Loucy (cell line): ENCODE data around the gene PROX1.

Experiments used
- H2AFZ ChIP-seq: fragments of 200-600 bp; sonication (generic); 2 replicates; pipeline ENCODE4 v1.6.0; 2016; ENCODE audit warnings: antibody characterized with exemption, mild to moderate bottlenecking, low read length, moderate library complexity
- H3F3A ChIP-seq: fragments of 200-600 bp; 2 replicates; pipeline ENCODE4 v1.6.0; 2016; ENCODE audit warnings: antibody characterized with exemption, low read depth, mild to moderate bottlenecking
- H3K27me3 ChIP-seq: fragments of 200-600 bp; sonication (generic); 2 replicates; pipeline ENCODE4 v1.6.1; 2014; ENCODE audit warnings: low read length, mild to moderate bottlenecking; ENCODE audit not compliant: insufficient read depth, poor library complexity, severe bottlenecking
- H3K36me3 ChIP-seq: fragments of 200-600 bp; sonication (generic); 2 replicates; pipeline ENCODE4 v1.6.1; 2016; ENCODE audit warnings: low read length; ENCODE audit not compliant: insufficient read depth
- H3K4me1 ChIP-seq: fragments of 200-600 bp; sonication (generic); 2 replicates; pipeline ENCODE4 v1.5.1; 2014; ENCODE audit warnings: low read length, mild to moderate bottlenecking; ENCODE audit not compliant: insufficient read depth, poor library complexity, severe bottlenecking
- H3K4me2 ChIP-seq: fragments of 200-600 bp; sonication (generic); 2 replicates; pipeline ENCODE4 v1.6.0; 2014; ENCODE audit warnings: antibody characterized with exemption, low read length, low read depth, mild to moderate bottlenecking; ENCODE audit not compliant: poor library complexity, severe bottlenecking
- H3K4me3 ChIP-seq: fragments of 200-600 bp; sonication (generic); 2 replicates; pipeline ENCODE4 v1.5.1; 2014; ENCODE audit warnings: low read length, mild to moderate bottlenecking, mixed read lengths; ENCODE audit not compliant: poor library complexity, severe bottlenecking
- H3K79me2 ChIP-seq: fragments of 200-600 bp; sonication (generic); 2 replicates; pipeline ENCODE4 v1.6.1; 2014; ENCODE audit warnings: low read length; ENCODE audit not compliant: insufficient read depth
- H3K9ac ChIP-seq: fragments of 200-600 bp; sonication (generic); 2 replicates; pipeline ENCODE4 v1.6.0; 2014; ENCODE audit warnings: mild to moderate bottlenecking, low read depth, low read length, moderate library complexity; ENCODE audit not compliant: poor library complexity, severe bottlenecking
- H3K9me2 ChIP-seq: fragments of 200-600 bp; sonication (generic); replicated peaks from 2 replicates; pipeline ENCODE4 v1.6.1; 2016; ENCODE audit warnings: low read depth, low read length, mixed read lengths
- H3K9me3 ChIP-seq: fragments of 200-600 bp; sonication (generic); 2 replicates; pipeline ENCODE4 v1.6.1; 2014; ENCODE audit warnings: mild to moderate bottlenecking, antibody characterized with exemption, low read length, low read depth; ENCODE audit not compliant: insufficient read depth
- H4K20me1 ChIP-seq: fragments of 200-600 bp; sonication (generic); 2 replicates; pipeline ENCODE4 v1.6.0; 2014; ENCODE audit warnings: antibody characterized with exemption, low read length, mild to moderate bottlenecking; ENCODE audit not compliant: insufficient read depth, poor library complexity, severe bottlenecking
- EZH2phosphoT487 ChIP-seq: fragments of 200-600 bp; IDR thresholded peaks from 2 replicates; pipeline ENCODE4 v1.6.1; 2018; ENCODE audit warnings: antibody characterized with exemption, mild to moderate bottlenecking, moderate library complexity, borderline replicate concordance
- TF ChIP-seq, protein P1 (sequence below): fragments of 200-600 bp; sonication (generic); conservative IDR thresholded peaks from 2 replicates; pipeline ENCODE4 v1.5.1; 2014; ENCODE audit warnings: mild to moderate bottlenecking, antibody characterized with exemption, low read length

Gene PROX1

DNA sequence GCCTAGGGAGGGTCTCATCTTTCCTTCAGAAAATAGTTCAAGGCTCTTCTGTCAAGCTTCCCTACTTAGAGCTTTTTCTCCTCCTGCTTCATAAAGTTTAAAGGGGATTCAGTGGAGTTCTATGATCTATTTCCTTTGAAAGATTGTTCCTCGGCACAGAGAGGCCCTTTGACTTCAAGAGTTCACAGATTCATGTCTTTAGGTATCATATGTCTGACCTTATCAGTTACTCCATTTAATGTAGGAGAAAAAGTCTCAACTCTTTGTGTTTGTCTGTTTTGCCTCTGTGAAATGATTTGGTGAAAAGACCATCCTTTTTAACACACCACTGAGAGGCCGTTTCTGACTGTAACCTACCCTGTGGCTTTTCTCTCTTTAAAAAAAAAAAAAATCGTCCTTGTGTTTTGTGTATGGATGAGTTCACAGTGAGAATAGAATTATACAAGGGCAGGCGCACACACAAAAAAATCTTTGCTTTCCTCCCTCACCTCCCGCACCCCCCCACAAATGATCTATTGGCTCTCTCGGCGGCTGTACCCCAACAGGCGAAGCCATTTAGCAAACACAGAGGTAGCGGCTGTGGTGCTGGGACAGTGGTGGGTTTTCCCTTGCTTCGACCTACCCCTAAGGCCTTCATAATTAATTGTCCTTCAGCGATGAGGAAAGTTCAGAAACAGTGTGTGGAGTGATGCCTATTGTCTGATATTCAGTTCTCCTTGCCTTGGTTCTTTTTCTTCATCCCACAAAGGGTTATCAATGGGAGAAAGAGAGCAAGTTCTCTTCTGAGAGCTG is 29.6 kb downstream of the PROX1 start:
- Histone ChIP-seq H3K9me2 (no peaks in the 10 kb centered on the region), H3K79me2 (no peaks in the 10 kb centered on the region), H2AFZ (no peak overlapping the region), H3F3A (no peaks in the 10 kb centered on the region), H3K4me1 (no peaks in the 10 kb centered on the region), H3K36me3 (no peaks in the 10 kb centered on the region), H3K9me3 (no peaks in the 10 kb centered on the region), H4K20me1 (no peaks in the 10 kb centered on the region), H3K4me3 (no peak overlapping the region), H3K4me2 (no peak overlapping the region), H3K27me3 (no peaks in the 10 kb centered on the region), H3K9ac (no peak overlapping the region)
- TF ChIP-seq, protein P1, sequence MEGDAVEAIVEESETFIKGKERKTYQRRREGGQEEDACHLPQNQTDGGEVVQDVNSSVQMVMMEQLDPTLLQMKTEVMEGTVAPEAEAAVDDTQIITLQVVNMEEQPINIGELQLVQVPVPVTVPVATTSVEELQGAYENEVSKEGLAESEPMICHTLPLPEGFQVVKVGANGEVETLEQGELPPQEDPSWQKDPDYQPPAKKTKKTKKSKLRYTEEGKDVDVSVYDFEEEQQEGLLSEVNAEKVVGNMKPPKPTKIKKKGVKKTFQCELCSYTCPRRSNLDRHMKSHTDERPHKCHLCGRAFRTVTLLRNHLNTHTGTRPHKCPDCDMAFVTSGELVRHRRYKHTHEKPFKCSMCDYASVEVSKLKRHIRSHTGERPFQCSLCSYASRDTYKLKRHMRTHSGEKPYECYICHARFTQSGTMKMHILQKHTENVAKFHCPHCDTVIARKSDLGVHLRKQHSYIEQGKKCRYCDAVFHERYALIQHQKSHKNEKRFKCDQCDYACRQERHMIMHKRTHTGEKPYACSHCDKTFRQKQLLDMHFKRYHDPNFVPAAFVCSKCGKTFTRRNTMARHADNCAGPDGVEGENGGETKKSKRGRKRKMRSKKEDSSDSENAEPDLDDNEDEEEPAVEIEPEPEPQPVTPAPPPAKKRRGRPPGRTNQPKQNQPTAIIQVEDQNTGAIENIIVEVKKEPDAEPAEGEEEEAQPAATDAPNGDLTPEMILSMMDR: no peak

DNA sequence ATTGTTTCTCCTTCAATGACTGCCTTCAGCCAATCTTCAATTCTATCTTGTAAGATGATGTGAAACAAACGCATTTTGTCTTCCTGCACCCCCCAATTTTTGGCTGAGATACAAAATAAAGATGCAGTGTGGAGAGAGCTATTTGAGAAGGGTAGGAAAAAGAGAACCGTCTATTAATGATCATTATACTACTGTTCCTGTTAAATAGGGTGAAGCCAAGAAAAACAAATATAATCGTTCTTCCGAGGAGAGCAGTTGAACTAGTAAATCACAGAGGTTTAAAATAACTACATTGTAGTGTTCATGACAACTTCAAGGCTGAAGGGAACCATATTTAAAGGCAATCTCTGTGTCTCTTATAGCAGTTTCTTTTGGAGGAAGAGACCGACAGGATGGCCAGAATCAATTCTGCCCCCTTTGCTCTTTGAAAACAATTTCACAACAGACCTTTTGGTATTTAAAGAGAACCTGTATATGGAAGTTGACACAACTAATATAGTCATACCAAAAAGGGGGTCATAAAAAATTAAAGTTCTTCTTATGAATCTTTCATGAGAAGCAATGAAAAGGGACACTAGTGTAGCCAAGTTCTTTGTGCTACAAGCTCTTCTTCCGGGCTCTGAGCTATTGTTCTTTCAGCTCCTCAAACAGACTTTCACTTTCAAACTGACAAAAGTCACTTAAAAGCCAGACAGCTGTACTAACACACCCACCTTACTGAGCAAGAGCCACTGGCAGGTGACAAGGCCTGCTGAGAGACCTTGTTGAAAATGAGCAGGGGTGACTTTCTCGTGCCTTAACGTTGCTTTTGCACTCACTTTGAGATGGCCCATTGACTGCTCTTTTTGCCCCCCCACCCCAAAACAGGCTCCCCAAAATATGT is 30.9 kb downstream of the PROX1 start:
- H4K20me1 ChIP-seq: no peaks in the 10 kb centered on the region
- no peaks in the 10 kb centered on the region for H3F3A ChIP-seq
- no peaks in the 10 kb centered on the region for H3K79me2 ChIP-seq
- no peaks in the 10 kb centered on the region for H3K36me3 ChIP-seq
- no peak overlapping the region for H2AFZ ChIP-seq
- no peaks in the 10 kb centered on the region for H3K9me2 ChIP-seq
- no peak overlapping the region for H3K9ac ChIP-seq
- H3K4me2 ChIP-seq: no peak overlapping the region
- no peak overlapping the region for H3K4me3 ChIP-seq
- no peaks in the 10 kb centered on the region for H3K4me1 ChIP-seq
- TF ChIP-seq EZH2phosphoT487: no peak
- TF ChIP-seq, protein P1: no peak
- no peaks in the 10 kb centered on the region for H3K9me3 ChIP-seq
- H3K27me3 ChIP-seq: no peaks in the 10 kb centered on the region

DNA sequence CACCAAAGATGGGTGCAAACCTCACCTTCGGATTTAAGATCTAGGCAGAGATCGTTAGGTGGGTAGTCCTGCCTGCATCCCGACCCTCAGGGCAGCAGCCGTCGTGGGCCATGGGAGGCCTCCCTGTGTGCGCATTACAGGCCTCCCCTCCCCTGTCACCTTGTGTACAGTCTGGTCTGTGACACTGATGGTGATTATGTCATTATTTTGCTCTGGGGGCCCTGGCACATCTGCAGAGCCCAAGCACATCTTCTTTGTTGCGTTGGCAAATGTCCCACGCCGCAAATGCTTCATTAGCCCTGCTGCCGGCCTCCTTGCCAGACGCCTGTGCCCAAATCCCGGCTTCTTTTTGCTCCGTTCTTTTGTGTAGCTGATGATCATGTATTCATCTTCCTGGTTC is 31.7 kb downstream of the PROX1 start:
- H4K20me1 ChIP-seq: no peaks in the 10 kb centered on the region
- no peak overlapping the region for H3K9ac ChIP-seq
- no peak overlapping the region for H2AFZ ChIP-seq
- no peaks in the 10 kb centered on the region for H3K9me2 ChIP-seq
- H3K4me3 ChIP-seq: no peak overlapping the region
- no peaks in the 10 kb centered on the region for H3K36me3 ChIP-seq
- no peaks in the 10 kb centered on the region for H3K79me2 ChIP-seq
- TF ChIP-seq, protein P1: no peak
- TF ChIP-seq EZH2phosphoT487: no peak
- no peaks in the 10 kb centered on the region for H3K4me1 ChIP-seq
- H3K27me3 ChIP-seq: no peaks in the 10 kb centered on the region
- no peaks in the 10 kb centered on the region for H3F3A ChIP-seq
- no peaks in the 10 kb centered on the region for H3K9me3 ChIP-seq
- no peak overlapping the region for H3K4me2 ChIP-seq
